HL-60 (cell line): ENCODE results near the gene RNLS.

Experiments
- POLR2AphosphoS5 ChIP-seq: IDR thresholded peaks from 2 replicates; pipeline ENCODE4 v1.6.1; 2012; ENCODE audit warnings: low read depth
- TF ChIP-seq, protein P1 (sequence below): IDR thresholded peaks from one replicate; pipeline ENCODE4 v1.5.1; 2011; ENCODE audit warnings: low read length, control low read depth, inconsistent platforms; ENCODE audit not compliant: insufficient read depth

DNA sequence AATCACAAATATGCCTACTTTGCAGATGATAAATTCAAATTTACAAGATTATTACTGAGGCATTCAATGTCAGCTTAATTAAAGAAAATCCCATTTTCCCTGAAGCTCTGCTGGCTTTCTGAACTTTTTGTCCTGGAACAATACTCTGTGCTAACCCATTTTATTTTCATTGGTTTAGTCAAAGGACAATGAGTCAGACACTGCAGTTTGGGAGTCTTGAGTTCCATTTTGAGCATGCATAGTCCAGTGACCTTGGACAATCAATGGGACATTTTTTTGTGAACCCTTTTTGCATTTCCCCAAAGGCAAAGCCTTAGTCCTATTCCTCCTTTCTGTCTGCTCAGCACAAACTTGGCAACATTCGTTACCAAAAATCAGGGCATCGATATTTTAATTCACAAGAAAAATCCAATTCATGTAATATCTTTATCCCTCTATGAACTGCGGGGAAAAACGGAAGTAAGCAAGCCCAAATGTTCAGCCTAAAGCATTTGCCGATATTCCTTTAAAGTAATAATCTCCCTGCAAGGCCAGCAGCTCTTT lies 339.8 kb downstream of the RNLS start:
- TF ChIP-seq POLR2AphosphoS5: no peak
- TF ChIP-seq, protein P1, sequence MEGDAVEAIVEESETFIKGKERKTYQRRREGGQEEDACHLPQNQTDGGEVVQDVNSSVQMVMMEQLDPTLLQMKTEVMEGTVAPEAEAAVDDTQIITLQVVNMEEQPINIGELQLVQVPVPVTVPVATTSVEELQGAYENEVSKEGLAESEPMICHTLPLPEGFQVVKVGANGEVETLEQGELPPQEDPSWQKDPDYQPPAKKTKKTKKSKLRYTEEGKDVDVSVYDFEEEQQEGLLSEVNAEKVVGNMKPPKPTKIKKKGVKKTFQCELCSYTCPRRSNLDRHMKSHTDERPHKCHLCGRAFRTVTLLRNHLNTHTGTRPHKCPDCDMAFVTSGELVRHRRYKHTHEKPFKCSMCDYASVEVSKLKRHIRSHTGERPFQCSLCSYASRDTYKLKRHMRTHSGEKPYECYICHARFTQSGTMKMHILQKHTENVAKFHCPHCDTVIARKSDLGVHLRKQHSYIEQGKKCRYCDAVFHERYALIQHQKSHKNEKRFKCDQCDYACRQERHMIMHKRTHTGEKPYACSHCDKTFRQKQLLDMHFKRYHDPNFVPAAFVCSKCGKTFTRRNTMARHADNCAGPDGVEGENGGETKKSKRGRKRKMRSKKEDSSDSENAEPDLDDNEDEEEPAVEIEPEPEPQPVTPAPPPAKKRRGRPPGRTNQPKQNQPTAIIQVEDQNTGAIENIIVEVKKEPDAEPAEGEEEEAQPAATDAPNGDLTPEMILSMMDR: no peak
